ENCODE results near the gene SGK1.

DNA sequence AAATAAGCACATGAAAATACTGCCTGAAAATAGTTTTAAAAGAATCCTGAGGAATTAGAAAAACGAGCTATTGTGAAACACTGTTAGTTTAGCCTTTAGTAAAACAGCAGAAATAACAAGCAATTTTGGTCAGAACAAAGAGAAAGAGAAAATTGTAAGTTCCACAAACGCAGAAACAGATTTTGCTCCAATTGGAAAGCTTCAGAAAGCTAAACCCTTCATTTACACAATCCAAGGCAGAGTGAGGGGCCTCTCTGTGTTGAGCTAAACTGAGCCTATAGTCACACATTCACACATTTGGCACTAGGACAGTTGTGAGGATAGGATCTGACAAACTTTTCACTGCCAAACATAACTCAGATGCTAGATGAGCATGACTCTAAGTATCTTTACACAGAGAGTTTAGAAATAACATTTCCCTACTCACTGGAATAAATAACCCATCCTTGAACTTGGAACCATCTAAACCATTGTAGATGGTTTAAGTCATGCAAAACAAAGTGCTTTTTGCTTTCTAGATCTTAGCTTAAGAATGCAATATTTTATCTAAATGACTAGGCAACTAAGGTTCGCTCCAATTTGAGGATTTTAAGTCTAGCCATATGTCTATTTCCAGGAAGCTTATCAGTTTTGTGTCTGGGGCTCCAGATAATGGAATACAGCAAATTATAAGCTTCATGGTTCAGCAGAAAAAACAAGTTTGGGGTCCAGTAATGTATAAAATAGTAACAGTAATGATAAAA is 122.6 kb downstream of the SGK1 start:
- TF ChIP-seq EZH2 (IDR thresholded peaks at IDR 0.05; ENCODE audit: borderline replicate concordance, low read length): no peak
- TF ChIP-seq, protein P1, sequence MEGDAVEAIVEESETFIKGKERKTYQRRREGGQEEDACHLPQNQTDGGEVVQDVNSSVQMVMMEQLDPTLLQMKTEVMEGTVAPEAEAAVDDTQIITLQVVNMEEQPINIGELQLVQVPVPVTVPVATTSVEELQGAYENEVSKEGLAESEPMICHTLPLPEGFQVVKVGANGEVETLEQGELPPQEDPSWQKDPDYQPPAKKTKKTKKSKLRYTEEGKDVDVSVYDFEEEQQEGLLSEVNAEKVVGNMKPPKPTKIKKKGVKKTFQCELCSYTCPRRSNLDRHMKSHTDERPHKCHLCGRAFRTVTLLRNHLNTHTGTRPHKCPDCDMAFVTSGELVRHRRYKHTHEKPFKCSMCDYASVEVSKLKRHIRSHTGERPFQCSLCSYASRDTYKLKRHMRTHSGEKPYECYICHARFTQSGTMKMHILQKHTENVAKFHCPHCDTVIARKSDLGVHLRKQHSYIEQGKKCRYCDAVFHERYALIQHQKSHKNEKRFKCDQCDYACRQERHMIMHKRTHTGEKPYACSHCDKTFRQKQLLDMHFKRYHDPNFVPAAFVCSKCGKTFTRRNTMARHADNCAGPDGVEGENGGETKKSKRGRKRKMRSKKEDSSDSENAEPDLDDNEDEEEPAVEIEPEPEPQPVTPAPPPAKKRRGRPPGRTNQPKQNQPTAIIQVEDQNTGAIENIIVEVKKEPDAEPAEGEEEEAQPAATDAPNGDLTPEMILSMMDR (conservative IDR thresholded peaks at IDR 0.05 in 1 of 2, IDR thresholded peaks at IDR 0.05 in 1 of 2; ENCODE audit: extremely low read depth in 1 of 2, insufficient read depth in 1 of 2, low read depth in 1 of 2, low read length in 2 of 2): no peak

Data from mammary epithelial cell (primary cell).